ENCODE measurements around the gene FHOD1. TPM values are rescaled to one million over a fixed set of nuclear protein-coding genes. Genes with fewer than 3 reads are reported as not detected.

The FHOD1 gene
- total RNA-seq, 1 experiment from 2014 or later: 96.4 TPM

DNA sequence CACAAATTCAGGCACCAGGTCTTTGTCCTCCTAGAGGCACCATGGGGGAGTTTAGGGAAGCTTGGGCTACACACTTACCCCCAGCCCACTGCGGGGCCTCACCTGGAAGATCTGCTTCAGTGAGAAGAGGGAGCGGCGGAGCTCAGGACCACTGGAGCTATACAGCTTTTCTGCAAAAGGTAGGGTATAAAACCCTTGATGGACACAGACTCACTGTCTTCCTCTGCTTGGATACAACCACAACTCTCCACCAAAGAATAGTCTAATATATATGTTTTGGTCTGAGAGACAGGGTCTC is 9.1 kb downstream of the FHOD1 start:
- H3K9me3 ChIP-seq (ENCODE audit: low read depth, low read length, poor library complexity, severe bottlenecking): no peaks in the 10 kb centered on the region
- TF ChIP-seq, protein P1, sequence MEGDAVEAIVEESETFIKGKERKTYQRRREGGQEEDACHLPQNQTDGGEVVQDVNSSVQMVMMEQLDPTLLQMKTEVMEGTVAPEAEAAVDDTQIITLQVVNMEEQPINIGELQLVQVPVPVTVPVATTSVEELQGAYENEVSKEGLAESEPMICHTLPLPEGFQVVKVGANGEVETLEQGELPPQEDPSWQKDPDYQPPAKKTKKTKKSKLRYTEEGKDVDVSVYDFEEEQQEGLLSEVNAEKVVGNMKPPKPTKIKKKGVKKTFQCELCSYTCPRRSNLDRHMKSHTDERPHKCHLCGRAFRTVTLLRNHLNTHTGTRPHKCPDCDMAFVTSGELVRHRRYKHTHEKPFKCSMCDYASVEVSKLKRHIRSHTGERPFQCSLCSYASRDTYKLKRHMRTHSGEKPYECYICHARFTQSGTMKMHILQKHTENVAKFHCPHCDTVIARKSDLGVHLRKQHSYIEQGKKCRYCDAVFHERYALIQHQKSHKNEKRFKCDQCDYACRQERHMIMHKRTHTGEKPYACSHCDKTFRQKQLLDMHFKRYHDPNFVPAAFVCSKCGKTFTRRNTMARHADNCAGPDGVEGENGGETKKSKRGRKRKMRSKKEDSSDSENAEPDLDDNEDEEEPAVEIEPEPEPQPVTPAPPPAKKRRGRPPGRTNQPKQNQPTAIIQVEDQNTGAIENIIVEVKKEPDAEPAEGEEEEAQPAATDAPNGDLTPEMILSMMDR (conservative IDR thresholded peaks at IDR 0.05; ENCODE audit: low read depth, low read length): no peak
- no peak for TF ChIP-seq EZH2 (IDR thresholded peaks at IDR 0.05; ENCODE audit: borderline replicate concordance, low read depth, low read length, poor library complexity, severe bottlenecking)
- no peak for DNase-seq (ENCODE audit: low spot score)
- H3K4me3 ChIP-seq (ENCODE audit: low read depth, low read length, poor library complexity, severe bottlenecking): no peak overlapping the region
- intact Hi-C loops (cut with micrococcal nuclease; ENCODE audit: unreplicated experiment): no loop called here
- no TSS peak for BruUV-seq (replicated peaks)
- H3K36me3 ChIP-seq (ENCODE audit: insufficient read depth, low read length, poor library complexity, severe bottlenecking): peaks cover 43% of the 10 kb centered on the region
- ChIA-PET CTCF (no interaction called here), POLR2A (ENCODE audit: low non-redundant PET) (no interaction called here)
- H3K4me1 ChIP-seq (ENCODE audit: insufficient read depth, low read length, poor library complexity, severe bottlenecking): peaks cover 19% of the 10 kb centered on the region
- H3K27me3 ChIP-seq (replicated peaks; ENCODE audit: insufficient read depth, low read depth, low read length, poor library complexity): no peaks in the 10 kb centered on the region
- no peak overlapping the region for H3K27ac ChIP-seq (ENCODE audit: low read depth, low read length, poor library complexity, severe bottlenecking)

DNA sequence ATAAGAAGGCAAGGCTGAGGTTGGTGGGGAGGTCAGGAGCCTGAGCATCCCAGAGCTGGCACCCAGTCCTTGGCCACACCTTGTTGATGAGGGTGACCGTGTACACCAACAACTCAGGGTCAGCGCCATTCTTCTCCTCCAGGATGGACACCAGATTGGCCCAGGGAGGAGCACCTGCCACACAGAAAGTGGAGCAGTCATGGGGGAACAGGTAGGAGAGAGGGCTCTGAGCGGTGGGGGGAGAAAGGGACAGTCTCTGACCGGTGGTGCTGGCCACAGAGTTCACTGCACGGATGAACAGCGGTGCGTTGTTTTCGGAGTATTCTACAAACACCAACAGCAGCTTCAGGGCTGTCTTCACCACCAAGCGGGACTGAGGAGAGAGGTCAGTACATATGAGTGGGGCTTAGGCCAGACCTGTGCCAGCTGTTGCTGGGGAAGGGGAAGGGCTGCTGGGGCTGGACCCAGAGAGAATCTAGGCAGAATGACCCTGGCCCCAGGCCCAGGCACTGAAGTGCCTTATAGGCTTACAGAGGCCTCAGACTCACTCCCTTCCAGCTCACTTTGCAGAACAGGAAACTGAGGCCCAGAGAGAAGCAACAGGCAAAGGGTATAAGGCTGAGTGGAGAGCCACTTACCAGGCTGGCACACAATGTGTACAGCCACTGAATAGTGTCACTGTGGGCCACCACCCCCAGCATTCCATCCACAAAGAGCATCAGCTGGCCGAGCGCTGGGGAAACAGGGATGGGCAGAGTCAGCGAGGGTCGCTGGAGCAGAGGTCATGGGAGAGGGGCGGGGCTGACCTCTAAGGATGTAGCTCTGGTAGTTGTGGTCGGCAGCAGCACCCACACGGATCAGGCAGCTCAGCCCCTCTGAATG is 9.6 kb downstream of the FHOD1 start:
- no peak for DNase-seq (ENCODE audit: low spot score)
- peaks cover 16% of the 10 kb centered on the region for H3K4me1 ChIP-seq (ENCODE audit: insufficient read depth, low read length, poor library complexity, severe bottlenecking)
- TF ChIP-seq EZH2 (IDR thresholded peaks at IDR 0.05; ENCODE audit: borderline replicate concordance, low read depth, low read length, poor library complexity, severe bottlenecking): no peak
- TF ChIP-seq, protein P1 (conservative IDR thresholded peaks at IDR 0.05; ENCODE audit: low read depth, low read length): no peak
- no TSS peak for BruUV-seq (replicated peaks)
- CTCF ChIA-PET: no interaction called here
- POLR2A ChIA-PET (ENCODE audit: low non-redundant PET): no interaction called here
- no peak overlapping the region for H3K4me3 ChIP-seq (ENCODE audit: low read depth, low read length, poor library complexity, severe bottlenecking)
- H3K9me3 ChIP-seq (ENCODE audit: low read depth, low read length, poor library complexity, severe bottlenecking): no peaks in the 10 kb centered on the region
- no peak overlapping the region for H3K27ac ChIP-seq (ENCODE audit: low read depth, low read length, poor library complexity, severe bottlenecking)
- H3K27me3 ChIP-seq (replicated peaks; ENCODE audit: insufficient read depth, low read depth, low read length, poor library complexity): no peaks in the 10 kb centered on the region
- intact Hi-C loops (cut with micrococcal nuclease; ENCODE audit: unreplicated experiment): no loop called here
- peaks cover 45% of the 10 kb centered on the region for H3K36me3 ChIP-seq (ENCODE audit: insufficient read depth, low read length, poor library complexity, severe bottlenecking)

DNA sequence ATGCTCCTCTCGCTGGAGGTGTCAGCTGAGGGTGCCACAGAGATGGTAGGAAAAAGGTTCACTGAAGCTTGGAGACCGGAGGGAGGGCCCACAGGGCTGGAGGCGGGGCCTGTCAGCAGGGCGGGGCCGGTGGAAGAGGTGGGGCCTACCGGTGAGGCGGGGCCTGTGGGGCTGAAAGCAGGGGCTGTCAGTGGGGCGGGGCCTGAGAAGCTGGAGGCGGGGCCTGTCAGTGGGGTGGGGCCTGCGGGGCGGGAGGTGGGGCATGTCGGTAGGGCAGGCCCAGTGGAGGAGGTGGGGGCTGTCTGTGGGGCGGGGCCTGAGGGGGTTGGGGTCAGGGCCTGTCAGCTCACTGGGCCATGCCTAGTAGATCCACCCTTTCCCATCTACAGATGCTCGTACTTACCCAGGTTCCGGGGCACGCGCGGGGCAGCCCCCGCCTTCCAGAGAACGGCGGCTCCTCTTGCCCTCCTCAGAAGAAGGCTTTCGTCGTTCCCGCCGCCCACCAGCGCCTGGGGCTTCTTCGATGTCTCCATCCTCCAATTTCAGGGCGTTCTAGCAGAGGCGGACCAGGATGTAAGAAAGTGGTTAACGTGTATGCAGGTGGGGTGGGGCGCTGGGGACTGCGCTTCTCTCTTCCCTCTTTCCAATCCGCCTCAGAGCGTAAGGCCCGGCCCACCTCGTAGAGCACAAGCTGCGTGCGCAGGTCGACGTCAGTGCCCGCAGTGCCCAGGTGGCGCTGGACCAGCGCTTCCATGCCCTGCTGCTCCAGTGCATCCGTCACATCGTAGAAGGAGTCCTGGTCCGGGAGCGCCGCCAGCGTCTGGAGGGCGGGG is 10.5 kb downstream of the FHOD1 start:
- CTCF ChIA-PET: no interaction called here
- H3K4me1 ChIP-seq (ENCODE audit: insufficient read depth, low read length, poor library complexity, severe bottlenecking): peaks cover 12% of the 10 kb centered on the region
- no peaks in the 10 kb centered on the region for H3K27me3 ChIP-seq (replicated peaks; ENCODE audit: insufficient read depth, low read depth, low read length, poor library complexity)
- peak; percentile 87 for DNase-seq (ENCODE audit: low spot score)
- H3K36me3 ChIP-seq (ENCODE audit: insufficient read depth, low read length, poor library complexity, severe bottlenecking): peaks cover 52% of the 10 kb centered on the region
- no peak for TF ChIP-seq EZH2 (IDR thresholded peaks at IDR 0.05; ENCODE audit: borderline replicate concordance, low read depth, low read length, poor library complexity, severe bottlenecking)
- TF ChIP-seq, protein P1 (conservative IDR thresholded peaks at IDR 0.05; ENCODE audit: low read depth, low read length): no peak
- H3K27ac ChIP-seq (ENCODE audit: low read depth, low read length, poor library complexity, severe bottlenecking): peak overlapping the region; percentile 68
- no peaks in the 10 kb centered on the region for H3K9me3 ChIP-seq (ENCODE audit: low read depth, low read length, poor library complexity, severe bottlenecking)
- H3K4me3 ChIP-seq (ENCODE audit: low read depth, low read length, poor library complexity, severe bottlenecking): peak overlapping the region; percentile 30
- intact Hi-C loops (cut with micrococcal nuclease; ENCODE audit: unreplicated experiment): no loop called here
- no TSS peak for BruUV-seq (replicated peaks)
- POLR2A ChIA-PET (ENCODE audit: low non-redundant PET): no interaction called here
